Activated CD8-positive, alpha-beta memory T cell treated with anti-CD3 and anti-CD28 coated beads for 36 hours (primary cell): ENCODE results near the gene ANG. TPM values are rescaled to one million over a fixed set of nuclear protein-coding genes. Genes with fewer than 3 reads are reported as not detected.
"Not testable (repeated sequence)": the region's sequence is repeated elsewhere in the genome, so short reads cannot be mapped to it uniquely, and the experiment has no call there.

ENCODE experiments used
- CTCF ChIA-PET: fragments of 350-600 bp; sonication (Branson Sonifier 250); formaldehyde crosslinking; loops from one replicate; lab custom pipeline; 2021; ENCODE audit warnings: antibody characterized with exemption; lab: Charles Lee
- POLR2A ChIA-PET: fragments of 350-600 bp; sonication (Branson Sonifier 250); formaldehyde crosslinking; loops from one replicate; lab custom pipeline; 2021; ENCODE audit warnings: antibody characterized with exemption; lab: Charles Lee
- total RNA-seq, 2 experiments: library from RNA; stranded (reverse); gene quantifications; one replicate each; pipeline ENCODE4 v1.2.3, GENCODE V29; 2021

The ANG gene
- total RNA-seq, 2 experiments from 2014 or later, result 0.34 to 0.99 TPM

GRCh38 chr14:20686386-20687143 is 2.0 kb upstream of the ANG start:
- ChIA-PET CTCF (no interaction called here), POLR2A (interaction anchor here (0.6 kb wide), 1 partner anchor 291 kb away, joined by 3 read pairs; no protein-coding TSS in a partner anchor)

- ChIA-PET POLR2A (no interaction called here), CTCF (interaction anchor here (0.8 kb wide), 1 partner anchor 284 kb away, joined by 3 read pairs; no protein-coding TSS in a partner anchor)
Observed at GRCh38 chr14:20687362-20688166, 1.0 kb upstream of the ANG start.

GRCh38 chr14:20690848-20691640 is 2.5 kb downstream of the ANG start:
- ChIA-PET POLR2A (no interaction called here), CTCF (interaction anchor here (0.7 to 1.9 kb wide), 14 partner anchors 11 to 280 kb away, joined by 3 to 15 read pairs (median 5); partner anchors contain the start of gene RNASE6)

GRCh38 chr14:20692116-20692751 is 3.7 kb downstream of the ANG start:
- POLR2A ChIA-PET, result no interaction called here
- CTCF ChIA-PET, result interaction anchor here (1.3 to 1.9 kb wide), 6 partner anchors 12 to 165 kb away, joined by 3 to 15 read pairs (median 7); no protein-coding TSS in a partner anchor

- POLR2A ChIA-PET, result no interaction called here
- CTCF ChIA-PET, result interaction anchor here (0.6 to 1.8 kb wide), 4 partner anchors 46 to 274 kb away, joined by 3 to 5 read pairs (median 3); no protein-coding TSS in a partner anchor
Observed at GRCh38 chr14:20696764-20697163, 8.2 kb downstream of the ANG start.

- CTCF ChIA-PET, result interaction anchor here (0.6 to 1.8 kb wide), 4 partner anchors 47 to 273 kb away, joined by 3 to 5 read pairs (median 3); no protein-coding TSS in a partner anchor
Observed at GRCh38 chr14:20697273-20698017, 8.9 kb downstream of the ANG start.

GRCh38 chr14:20698018-20698329 is 9.4 kb downstream of the ANG start:
- POLR2A ChIA-PET, result no interaction called here
- CTCF ChIA-PET, result interaction anchor here (0.8 to 1.0 kb wide), 2 partner anchors 33 to 158 kb away, joined by 3 to 4 read pairs; no protein-coding TSS in a partner anchor

More at GRCh38 chr14:20697273-20698017, 8.9 kb downstream of the ANG start:
- POLR2A ChIA-PET, result no interaction called here

- ChIA-PET POLR2A (no interaction called here), CTCF (interaction anchor here (0.8 to 1.0 kb wide), 2 partner anchors 32 to 157 kb away, joined by 3 to 4 read pairs; no protein-coding TSS in a partner anchor)
Observed at GRCh38 chr14:20698934-20699333, 10.4 kb downstream of the ANG start.

- ChIA-PET POLR2A (no interaction called here), CTCF (no interaction called here)
Observed at GRCh38 chr14:20699931-20700330, 11.4 kb downstream of the ANG start.

GRCh38 chr14:20700965-20701364 is 12.4 kb downstream of the ANG start:
- CTCF ChIA-PET, result interaction anchor here (0.6 kb wide), 1 partner anchor 239 kb away, joined by 4 read pairs; no protein-coding TSS in a partner anchor
- POLR2A ChIA-PET, result not testable (repeated sequence)

GRCh38 chr14:20706657-20707355 is 18.2 kb downstream of the ANG start:
- CTCF ChIA-PET, result interaction anchor here (0.6 to 1.0 kb wide), 2 partner anchors 113 to 166 kb away, joined by 3 to 5 read pairs; no protein-coding TSS in a partner anchor
- POLR2A ChIA-PET, result no interaction called here

- ChIA-PET POLR2A (no interaction called here), CTCF (interaction anchor here (1.0 kb wide), 1 partner anchor 166 kb away, joined by 5 read pairs; no protein-coding TSS in a partner anchor)
Observed at GRCh38 chr14:20707622-20708021, 19.1 kb downstream of the ANG start.

GRCh38 chr14:20711261-20711660 is 22.7 kb downstream of the ANG start:
- CTCF ChIA-PET, result no interaction called here
- POLR2A ChIA-PET, result no interaction called here

- ChIA-PET CTCF (no interaction called here), POLR2A (no interaction called here)
Observed at GRCh38 chr14:20711685-20712084, 23.1 kb downstream of the ANG start.

- CTCF ChIA-PET, result no interaction called here
Observed at GRCh38 chr14:20712904-20713303, 24.3 kb downstream of the ANG start.

GRCh38 chr14:20714593-20715250 is 26.2 kb downstream of the ANG start:
- POLR2A ChIA-PET, result no interaction called here
- CTCF ChIA-PET, result no interaction called here

More at GRCh38 chr14:20712904-20713303, 24.3 kb downstream of the ANG start:
- POLR2A ChIA-PET, result no interaction called here

GRCh38 chr14:20719777-20720176 is 31.2 kb downstream of the ANG start:
- ChIA-PET CTCF (no interaction called here), POLR2A (no interaction called here)
